ENCODE data around the gene NFATC1.

DNA sequence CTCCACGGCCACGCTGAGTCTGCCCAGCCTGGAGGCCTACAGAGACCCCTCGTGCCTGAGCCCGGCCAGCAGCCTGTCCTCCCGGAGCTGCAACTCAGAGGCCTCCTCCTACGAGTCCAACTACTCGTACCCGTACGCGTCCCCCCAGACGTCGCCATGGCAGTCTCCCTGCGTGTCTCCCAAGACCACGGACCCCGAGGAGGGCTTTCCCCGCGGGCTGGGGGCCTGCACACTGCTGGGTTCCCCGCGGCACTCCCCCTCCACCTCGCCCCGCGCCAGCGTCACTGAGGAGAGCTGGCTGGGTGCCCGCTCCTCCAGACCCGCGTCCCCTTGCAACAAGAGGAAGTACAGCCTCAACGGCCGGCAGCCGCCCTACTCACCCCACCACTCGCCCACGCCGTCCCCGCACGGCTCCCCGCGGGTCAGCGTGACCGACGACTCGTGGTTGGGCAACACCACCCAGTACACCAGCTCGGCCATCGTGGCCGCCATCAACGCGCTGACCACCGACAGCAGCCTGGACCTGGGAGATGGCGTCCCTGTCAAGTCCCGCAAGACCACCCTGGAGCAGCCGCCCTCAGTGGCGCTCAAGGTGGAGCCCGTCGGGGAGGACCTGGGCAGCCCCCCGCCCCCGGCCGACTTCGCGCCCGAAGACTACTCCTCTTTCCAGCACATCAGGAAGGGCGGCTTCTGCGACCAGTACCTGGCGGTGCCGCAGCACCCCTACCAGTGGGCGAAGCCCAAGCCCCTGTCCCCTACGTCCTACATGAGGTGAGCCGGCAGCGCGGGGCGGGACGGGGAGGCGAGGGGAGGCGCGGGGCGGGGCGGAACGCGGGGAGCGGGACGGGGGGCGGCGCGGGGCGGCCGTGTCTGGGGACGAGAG is 15.2 kb downstream of the NFATC1 start:
- TF ChIP-seq, protein P1, sequence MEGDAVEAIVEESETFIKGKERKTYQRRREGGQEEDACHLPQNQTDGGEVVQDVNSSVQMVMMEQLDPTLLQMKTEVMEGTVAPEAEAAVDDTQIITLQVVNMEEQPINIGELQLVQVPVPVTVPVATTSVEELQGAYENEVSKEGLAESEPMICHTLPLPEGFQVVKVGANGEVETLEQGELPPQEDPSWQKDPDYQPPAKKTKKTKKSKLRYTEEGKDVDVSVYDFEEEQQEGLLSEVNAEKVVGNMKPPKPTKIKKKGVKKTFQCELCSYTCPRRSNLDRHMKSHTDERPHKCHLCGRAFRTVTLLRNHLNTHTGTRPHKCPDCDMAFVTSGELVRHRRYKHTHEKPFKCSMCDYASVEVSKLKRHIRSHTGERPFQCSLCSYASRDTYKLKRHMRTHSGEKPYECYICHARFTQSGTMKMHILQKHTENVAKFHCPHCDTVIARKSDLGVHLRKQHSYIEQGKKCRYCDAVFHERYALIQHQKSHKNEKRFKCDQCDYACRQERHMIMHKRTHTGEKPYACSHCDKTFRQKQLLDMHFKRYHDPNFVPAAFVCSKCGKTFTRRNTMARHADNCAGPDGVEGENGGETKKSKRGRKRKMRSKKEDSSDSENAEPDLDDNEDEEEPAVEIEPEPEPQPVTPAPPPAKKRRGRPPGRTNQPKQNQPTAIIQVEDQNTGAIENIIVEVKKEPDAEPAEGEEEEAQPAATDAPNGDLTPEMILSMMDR (IDR thresholded peaks at IDR 0.05 in 4 of 5, conservative IDR thresholded peaks at IDR 0.05 in 1 of 5), result no peak
- TF ChIP-seq POLR2A (IDR thresholded peaks at IDR 0.05), result no peak
